Measurements from ENCODE around the gene TNFRSF1A. TPM values are rescaled to one million over a fixed set of nuclear protein-coding genes. Genes with fewer than 3 reads are reported as not detected.
A peak's percentile ranks its signal among the peaks of the same experiment; 100 is the strongest.

TNFRSF1A gene
- total RNA-seq, 1 experiment from 2014 or later: 44.1 TPM

DNA sequence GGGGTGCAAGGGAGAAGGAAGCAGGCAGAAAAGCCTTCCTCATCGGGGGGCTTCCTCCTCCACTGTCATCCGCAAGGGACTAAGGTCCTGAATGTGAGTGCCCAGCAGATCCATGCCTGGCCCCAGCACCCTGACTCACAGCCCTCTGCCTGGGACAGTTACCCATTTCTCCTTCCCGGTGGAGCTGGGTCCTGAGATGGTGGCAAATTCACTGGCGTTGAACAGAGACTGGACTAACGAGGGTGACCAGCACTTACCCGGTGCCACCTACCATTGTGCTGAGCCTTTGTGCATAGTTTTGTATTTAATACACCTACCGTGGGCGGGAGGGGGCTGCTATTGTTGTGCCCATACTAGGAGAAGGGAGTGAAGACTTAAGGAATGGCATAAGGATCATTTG is 62.2 kb downstream of the TNFRSF1A start:
- H3K9me3 Mint-ChIP-seq: no peaks in the 10 kb centered on the region

DNA sequence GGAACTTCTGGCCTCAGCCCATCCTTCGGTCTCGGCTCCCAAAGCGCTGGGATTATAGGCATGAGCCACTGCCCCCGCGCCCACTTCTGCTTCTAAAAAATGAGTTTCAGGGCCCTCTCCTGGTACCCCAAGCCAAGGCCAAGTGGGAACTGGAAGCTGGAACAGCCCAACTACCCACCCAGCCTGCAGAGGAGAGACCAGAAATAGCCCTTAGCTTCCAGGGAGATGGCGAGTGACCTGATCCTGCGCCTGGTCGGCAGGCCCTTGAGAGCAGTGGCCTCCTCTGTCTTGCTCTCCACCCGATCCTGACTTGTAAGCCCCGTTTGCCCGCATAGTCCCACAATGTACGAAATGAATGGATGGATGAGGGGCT is 62.6 kb downstream of the TNFRSF1A start:
- no peak for ATAC-seq
- DNase-seq (ENCODE audit: low spot score): no peak
- ChIA-PET POLR2A (interaction anchor here (1.0 kb wide), 1 partner anchor 64 kb away, joined by 3 read pairs; no protein-coding TSS in a partner anchor), CTCF (interaction anchor here (0.6 to 13.5 kb wide), 51 partner anchors 11 to 290 kb away, joined by 3 to 431 read pairs (median 4); partner anchors contain the start of genes CD9, PLEKHG6 and VAMP1)
- Mint-ChIP-seq H3K4me3 (peak overlapping the region; percentile 48), H3K9me3 (no peaks in the 10 kb centered on the region), H3K4me1 (peaks cover 53% of the 10 kb centered on the region), H3K27me3 (ENCODE audit: low read depth) (peaks cover 5% of the 10 kb centered on the region), H3K36me3 (no peaks in the 10 kb centered on the region), H3K27ac (no peak overlapping the region)
- no peak for TF ChIP-seq ZBTB21 (CRISPR knock-in tag; IDR thresholded peaks at IDR 0.05; ENCODE audit: borderline replicate concordance)
- TF ChIP-seq, protein P1, sequence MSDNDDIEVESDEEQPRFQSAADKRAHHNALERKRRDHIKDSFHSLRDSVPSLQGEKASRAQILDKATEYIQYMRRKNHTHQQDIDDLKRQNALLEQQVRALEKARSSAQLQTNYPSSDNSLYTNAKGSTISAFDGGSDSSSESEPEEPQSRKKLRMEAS (CRISPR knock-in tag; IDR thresholded peaks at IDR 0.05): no peak

More for the DNA sequence above, 62.2 kb downstream of the TNFRSF1A start:
- ChIA-PET CTCF (interaction anchor here (0.7 to 13.5 kb wide), 23 partner anchors 11 to 291 kb away, joined by 3 to 431 read pairs (median 7); partner anchors contain the start of genes CD9 and PLEKHG6), POLR2A (no interaction called here)
- ATAC-seq (no peak), DNase-seq (ENCODE audit: low spot score) (no peak)
- Mint-ChIP-seq H3K4me3 (peak overlapping the region; percentile 48; the same call in 1 of the 2 replicates), H3K27me3 (ENCODE audit: low read depth) (peaks cover 5% of the 10 kb centered on the region), H3K4me1 (peaks cover 50% of the 10 kb centered on the region), H3K27ac (no peak overlapping the region), H3K36me3 (no peaks in the 10 kb centered on the region)
- TF ChIP-seq, protein P2, sequence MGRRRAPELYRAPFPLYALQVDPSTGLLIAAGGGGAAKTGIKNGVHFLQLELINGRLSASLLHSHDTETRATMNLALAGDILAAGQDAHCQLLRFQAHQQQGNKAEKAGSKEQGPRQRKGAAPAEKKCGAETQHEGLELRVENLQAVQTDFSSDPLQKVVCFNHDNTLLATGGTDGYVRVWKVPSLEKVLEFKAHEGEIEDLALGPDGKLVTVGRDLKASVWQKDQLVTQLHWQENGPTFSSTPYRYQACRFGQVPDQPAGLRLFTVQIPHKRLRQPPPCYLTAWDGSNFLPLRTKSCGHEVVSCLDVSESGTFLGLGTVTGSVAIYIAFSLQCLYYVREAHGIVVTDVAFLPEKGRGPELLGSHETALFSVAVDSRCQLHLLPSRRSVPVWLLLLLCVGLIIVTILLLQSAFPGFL (CRISPR knock-in tag; IDR thresholded peaks at IDR 0.05; ENCODE audit: borderline replicate concordance): no peak
- TF ChIP-seq NFE2L1 (CRISPR knock-in tag; IDR thresholded peaks at IDR 0.05) (no peak), ZNF232 (CRISPR knock-in tag; IDR thresholded peaks at IDR 0.05) (no peak), CREB1 (CRISPR knock-in tag; IDR thresholded peaks at IDR 0.05) (no peak), JUN (CRISPR knock-in tag; IDR thresholded peaks at IDR 0.05) (no peak), MXD4 (CRISPR knock-in tag; IDR thresholded peaks at IDR 0.05; ENCODE audit: borderline replicate concordance) (no peak), ZNF121 (CRISPR knock-in tag; IDR thresholded peaks at IDR 0.05) (no peak), TEAD4 (CRISPR knock-in tag; IDR thresholded peaks at IDR 0.05) (no peak), NR3C1 (CRISPR knock-in tag; conservative IDR thresholded peaks at IDR 0.05; ENCODE audit: low read depth) (no peak)
- TF ChIP-seq, protein P3, sequence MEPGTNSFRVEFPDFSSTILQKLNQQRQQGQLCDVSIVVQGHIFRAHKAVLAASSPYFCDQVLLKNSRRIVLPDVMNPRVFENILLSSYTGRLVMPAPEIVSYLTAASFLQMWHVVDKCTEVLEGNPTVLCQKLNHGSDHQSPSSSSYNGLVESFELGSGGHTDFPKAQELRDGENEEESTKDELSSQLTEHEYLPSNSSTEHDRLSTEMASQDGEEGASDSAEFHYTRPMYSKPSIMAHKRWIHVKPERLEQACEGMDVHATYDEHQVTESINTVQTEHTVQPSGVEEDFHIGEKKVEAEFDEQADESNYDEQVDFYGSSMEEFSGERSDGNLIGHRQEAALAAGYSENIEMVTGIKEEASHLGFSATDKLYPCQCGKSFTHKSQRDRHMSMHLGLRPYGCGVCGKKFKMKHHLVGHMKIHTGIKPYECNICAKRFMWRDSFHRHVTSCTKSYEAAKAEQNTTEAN (CRISPR knock-in tag; IDR thresholded peaks at IDR 0.05): no peak
- TF ChIP-seq, protein P4, sequence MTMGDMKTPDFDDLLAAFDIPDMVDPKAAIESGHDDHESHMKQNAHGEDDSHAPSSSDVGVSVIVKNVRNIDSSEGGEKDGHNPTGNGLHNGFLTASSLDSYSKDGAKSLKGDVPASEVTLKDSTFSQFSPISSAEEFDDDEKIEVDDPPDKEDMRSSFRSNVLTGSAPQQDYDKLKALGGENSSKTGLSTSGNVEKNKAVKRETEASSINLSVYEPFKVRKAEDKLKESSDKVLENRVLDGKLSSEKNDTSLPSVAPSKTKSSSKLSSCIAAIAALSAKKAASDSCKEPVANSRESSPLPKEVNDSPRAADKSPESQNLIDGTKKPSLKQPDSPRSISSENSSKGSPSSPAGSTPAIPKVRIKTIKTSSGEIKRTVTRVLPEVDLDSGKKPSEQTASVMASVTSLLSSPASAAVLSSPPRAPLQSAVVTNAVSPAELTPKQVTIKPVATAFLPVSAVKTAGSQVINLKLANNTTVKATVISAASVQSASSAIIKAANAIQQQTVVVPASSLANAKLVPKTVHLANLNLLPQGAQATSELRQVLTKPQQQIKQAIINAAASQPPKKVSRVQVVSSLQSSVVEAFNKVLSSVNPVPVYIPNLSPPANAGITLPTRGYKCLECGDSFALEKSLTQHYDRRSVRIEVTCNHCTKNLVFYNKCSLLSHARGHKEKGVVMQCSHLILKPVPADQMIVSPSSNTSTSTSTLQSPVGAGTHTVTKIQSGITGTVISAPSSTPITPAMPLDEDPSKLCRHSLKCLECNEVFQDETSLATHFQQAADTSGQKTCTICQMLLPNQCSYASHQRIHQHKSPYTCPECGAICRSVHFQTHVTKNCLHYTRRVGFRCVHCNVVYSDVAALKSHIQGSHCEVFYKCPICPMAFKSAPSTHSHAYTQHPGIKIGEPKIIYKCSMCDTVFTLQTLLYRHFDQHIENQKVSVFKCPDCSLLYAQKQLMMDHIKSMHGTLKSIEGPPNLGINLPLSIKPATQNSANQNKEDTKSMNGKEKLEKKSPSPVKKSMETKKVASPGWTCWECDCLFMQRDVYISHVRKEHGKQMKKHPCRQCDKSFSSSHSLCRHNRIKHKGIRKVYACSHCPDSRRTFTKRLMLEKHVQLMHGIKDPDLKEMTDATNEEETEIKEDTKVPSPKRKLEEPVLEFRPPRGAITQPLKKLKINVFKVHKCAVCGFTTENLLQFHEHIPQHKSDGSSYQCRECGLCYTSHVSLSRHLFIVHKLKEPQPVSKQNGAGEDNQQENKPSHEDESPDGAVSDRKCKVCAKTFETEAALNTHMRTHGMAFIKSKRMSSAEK (CRISPR knock-in tag; IDR thresholded peaks at IDR 0.05; ENCODE audit: borderline replicate concordance): no peak
- TF ChIP-seq, protein P5, sequence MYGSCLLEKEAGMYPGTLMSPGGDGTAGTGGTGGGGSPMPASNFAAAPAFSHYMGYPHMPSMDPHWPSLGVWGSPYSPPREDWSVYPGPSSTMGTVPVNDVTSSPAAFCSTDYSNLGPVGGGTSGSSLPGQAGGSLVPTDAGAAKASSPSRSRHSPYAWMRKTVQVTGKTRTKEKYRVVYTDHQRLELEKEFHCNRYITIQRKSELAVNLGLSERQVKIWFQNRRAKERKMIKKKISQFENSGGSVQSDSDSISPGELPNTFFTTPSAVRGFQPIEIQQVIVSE (CRISPR knock-in tag; IDR thresholded peaks at IDR 0.05; ENCODE audit: borderline replicate concordance): no peak
- TF ChIP-seq, protein P6, sequence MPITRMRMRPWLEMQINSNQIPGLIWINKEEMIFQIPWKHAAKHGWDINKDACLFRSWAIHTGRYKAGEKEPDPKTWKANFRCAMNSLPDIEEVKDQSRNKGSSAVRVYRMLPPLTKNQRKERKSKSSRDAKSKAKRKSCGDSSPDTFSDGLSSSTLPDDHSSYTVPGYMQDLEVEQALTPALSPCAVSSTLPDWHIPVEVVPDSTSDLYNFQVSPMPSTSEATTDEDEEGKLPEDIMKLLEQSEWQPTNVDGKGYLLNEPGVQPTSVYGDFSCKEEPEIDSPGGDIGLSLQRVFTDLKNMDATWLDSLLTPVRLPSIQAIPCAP (CRISPR knock-in tag; IDR thresholded peaks at IDR 0.05): no peak
- TF ChIP-seq, protein P1 (CRISPR knock-in tag; IDR thresholded peaks at IDR 0.05): no peak
- TF ChIP-seq, protein P7, sequence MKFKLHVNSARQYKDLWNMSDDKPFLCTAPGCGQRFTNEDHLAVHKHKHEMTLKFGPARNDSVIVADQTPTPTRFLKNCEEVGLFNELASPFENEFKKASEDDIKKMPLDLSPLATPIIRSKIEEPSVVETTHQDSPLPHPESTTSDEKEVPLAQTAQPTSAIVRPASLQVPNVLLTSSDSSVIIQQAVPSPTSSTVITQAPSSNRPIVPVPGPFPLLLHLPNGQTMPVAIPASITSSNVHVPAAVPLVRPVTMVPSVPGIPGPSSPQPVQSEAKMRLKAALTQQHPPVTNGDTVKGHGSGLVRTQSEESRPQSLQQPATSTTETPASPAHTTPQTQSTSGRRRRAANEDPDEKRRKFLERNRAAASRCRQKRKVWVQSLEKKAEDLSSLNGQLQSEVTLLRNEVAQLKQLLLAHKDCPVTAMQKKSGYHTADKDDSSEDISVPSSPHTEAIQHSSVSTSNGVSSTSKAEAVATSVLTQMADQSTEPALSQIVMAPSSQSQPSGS (CRISPR knock-in tag; IDR thresholded peaks at IDR 0.05; ENCODE audit: borderline replicate concordance, low read depth): no peak
